HepG2 (cell line): Measurements from ENCODE around the gene CAPN12. TPM values are rescaled to one million over a fixed set of nuclear protein-coding genes. Genes with fewer than 3 reads are reported as not detected.

Source experiments
- GMEB1 ChIP-seq: sonication (generic); formaldehyde crosslinking; IDR thresholded peaks from 2 replicates; pipeline ENCODE4 v1.5.1; 2020; ENCODE audit warnings: missing genetic modification reagents, mild to moderate bottlenecking, borderline replicate concordance
- HOXA5 ChIP-seq: sonication (generic); formaldehyde crosslinking; IDR thresholded peaks from 2 replicates; pipeline ENCODE4 v1.4.0; 2020; ENCODE audit warnings: missing genetic modification reagents
- ISX ChIP-seq: sonication (generic); formaldehyde crosslinking; conservative IDR thresholded peaks from 2 replicates; pipeline ENCODE4 v1.5.0; 2020; ENCODE audit warnings: missing genetic modification reagents
- JDP2 ChIP-seq: sonication (generic); formaldehyde crosslinking; IDR thresholded peaks from 2 replicates; pipeline ENCODE4 v1.8.1; 2022; ENCODE audit warnings: missing genetic modification reagents, borderline replicate concordance
- KLF9 ChIP-seq: IDR thresholded peaks from 2 replicates; pipeline ENCODE4 v1.6.1; 2016; ENCODE audit warnings: low read depth
- ONECUT2 ChIP-seq: sonication (generic); formaldehyde crosslinking; IDR thresholded peaks from 2 replicates; pipeline ENCODE4 v1.4.0; 2020; ENCODE audit warnings: missing genetic modification reagents
- PAXIP1 ChIP-seq: sonication (generic); formaldehyde crosslinking; conservative IDR thresholded peaks from 2 replicates; pipeline ENCODE4 v1.4.0; 2020; ENCODE audit warnings: mild to moderate bottlenecking, missing genetic modification reagents, moderate library complexity
- RAD21 ChIP-seq: fragments of 450-650 bp; formaldehyde crosslinking; IDR thresholded peaks from 2 replicates; pipeline ENCODE4 v1.5.0; 2020; ENCODE audit warnings: mild to moderate bottlenecking
- REST ChIP-seq, 2 experiments: IDR thresholded peaks; 2 replicates each; pipeline ENCODE4 v1.6.1; 2011 to 2012; ENCODE audit warnings: low read length in 2 of 2, borderline replicate concordance in 1 of 2, low read depth in 1 of 2, mild to moderate bottlenecking in 1 of 2, moderate library complexity in 1 of 2
- SIN3A ChIP-seq: IDR thresholded peaks from 2 replicates; pipeline ENCODE4 v1.6.1; 2011; ENCODE audit warnings: low read depth, mild to moderate bottlenecking, control low read depth, low read length, borderline replicate concordance
- SMARCC2 ChIP-seq: fragments of 450-650 bp; IDR thresholded peaks from 2 replicates; pipeline ENCODE4 v1.6.1; 2017; ENCODE audit warnings: antibody characterized with exemption, mild to moderate bottlenecking
- ZBED4 ChIP-seq: sonication (generic); formaldehyde crosslinking; IDR thresholded peaks from 2 replicates; pipeline ENCODE4 v1.4.0; 2020; ENCODE audit warnings: missing genetic modification reagents, borderline replicate concordance
- ZBTB3 ChIP-seq: sonication (generic); formaldehyde crosslinking; IDR thresholded peaks from 2 replicates; pipeline ENCODE4 v1.4.0; 2020; ENCODE audit warnings: low read depth, mild to moderate bottlenecking, moderate library complexity, missing genetic modification reagents, borderline replicate concordance
- ZNF33A ChIP-seq: sonication (generic); formaldehyde crosslinking; IDR thresholded peaks from 2 replicates; pipeline ENCODE4 v1.5.1; 2020; ENCODE audit warnings: missing genetic modification reagents, mild to moderate bottlenecking, moderate library complexity, borderline replicate concordance
- ZNF34 ChIP-seq: sonication (generic); formaldehyde crosslinking; IDR thresholded peaks from 2 replicates; pipeline ENCODE4 v1.4.0; 2020; ENCODE audit warnings: mild to moderate bottlenecking, missing genetic modification reagents, borderline replicate concordance
- polyA plus RNA-seq, 8 experiments: library from polyadenylated mRNA; depleted of rRNA in 3 of 8; stranded (reverse) in 7 of 8; unstranded in 1 of 8; fragments of >200 nt; fragmentation: Illumina TruSeq in 4 of 8; extraction: Trizol in 4 of 8; gene quantifications; 2 replicates each; pipeline versions ENCODE4 v1.2.1 to v1.2.3, GENCODE V29; 2011 to 2016; ENCODE audit warnings: low read depth in 4 of 8, missing spikeins in 1 of 8, mixed read lengths in 1 of 8; ENCODE audit not compliant: insufficient read depth in 1 of 8
- total RNA-seq, 5 experiments: library from RNA; depleted of rRNA; stranded (reverse); fragments of >200 nt; fragmentation: Illumina TruSeq; extraction: Trizol; gene quantifications; 2 replicates each; pipeline ENCODE4 v1.2.3, GENCODE V29; 2016; ENCODE audit warnings: low read depth in 1 of 5

CAPN12 gene
- total and polyA plus RNA-seq, 2 of the 13 experiments (the other 11 are each of a cell fraction or from before 2014, with no cell fraction given): 1.6 to 13.6 TPM

DNA sequence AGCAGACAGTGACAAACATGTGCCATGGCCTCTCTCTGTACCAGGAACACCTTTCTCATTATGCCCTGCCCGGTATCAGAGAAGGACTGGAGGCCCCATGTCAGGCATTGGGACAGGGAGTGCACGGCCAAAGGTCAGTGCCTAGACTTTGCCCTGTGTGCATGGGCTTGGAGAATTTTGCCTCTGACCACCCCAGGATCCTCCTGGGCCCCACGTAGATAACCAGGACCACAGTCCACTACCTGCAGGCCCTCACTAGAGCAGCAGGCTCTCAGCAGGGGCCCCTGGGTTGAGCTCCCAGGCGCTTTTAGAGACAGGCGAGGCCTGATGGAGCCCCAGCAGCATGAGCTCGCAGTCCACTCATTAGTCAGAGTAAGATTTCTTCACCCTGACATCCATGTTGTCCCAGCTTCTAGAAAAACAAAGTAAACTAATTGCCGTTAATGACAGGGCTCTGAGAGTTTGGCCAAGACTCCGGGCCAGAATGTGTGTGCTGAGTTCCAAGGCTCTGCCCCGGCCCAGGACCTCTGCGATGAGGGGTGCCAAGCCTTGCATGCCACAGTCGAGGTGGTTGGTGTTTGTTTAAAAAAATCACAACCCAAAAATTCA, 42.7 kb downstream of the CAPN12 start (continued):
- TF ChIP-seq SMARCC2 (no peak), ZNF34 (CRISPR knock-in tag) (no peak), ZBTB3 (CRISPR knock-in tag) (no peak), SIN3A (0 out of 2 replicates have a peak, but pooled peaks have one; percentile 59), PAXIP1 (CRISPR knock-in tag) (peak; percentile 99), GMEB1 (peak; percentile 67; the same call in 1 of the 2 replicates), REST (IDR thresholded peaks at IDR 0.05; ENCODE audit: borderline replicate concordance in 1 of 2, low read depth in 1 of 2, low read length in 2 of 2) (peak in 1 of 2 experiments; percentile 75; a peak in 2 of 4 replicates), KLF9 (0 out of 2 replicates have a peak, but pooled peaks have one; percentile 30), JDP2 (CRISPR knock-in tag) (no peak), ZNF33A (no peak), ONECUT2 (CRISPR knock-in tag) (no peak), ISX (no peak), RAD21 (CRISPR knock-in tag) (peak; percentile 67), HOXA5 (CRISPR knock-in tag) (peak; percentile 24; the same call in 1 of the 2 replicates), ZBED4 (CRISPR knock-in tag) (0 out of 2 replicates have a peak, but pooled peaks have one; percentile 30)
